Fibroblast of lung (primary cell): ENCODE measurements around the gene GPC3. TPM values are rescaled to one million over a fixed set of nuclear protein-coding genes. Genes with fewer than 3 reads are reported as not detected.

ENCODE experiments used
- DNase-seq, 2 donors: peaks; one replicate each; pipeline versions ENCODE4 v3.0.0 to v3.0.0-alpha.2; 2010; ENCODE audit warnings: low read depth in 2 of 2
- H2AFZ ChIP-seq: 2 replicates; pipeline ENCODE4 v1.5.1; 2012; ENCODE audit warnings: low read length, control low read depth, inconsistent platforms
- H3K27ac ChIP-seq: 2 replicates; pipeline ENCODE4 v1.5.1; 2011; ENCODE audit warnings: low read length, control low read depth; ENCODE audit not compliant: insufficient read depth
- H3K27me3 ChIP-seq: 2 replicates; pipeline ENCODE4 v1.5.1; 2011; ENCODE audit warnings: mild to moderate bottlenecking, low read length; ENCODE audit not compliant: control insufficient read depth, insufficient read depth
- H3K36me3 ChIP-seq: 2 replicates; pipeline ENCODE4 v1.5.1; 2011; ENCODE audit warnings: low read length; ENCODE audit not compliant: control insufficient read depth, insufficient read depth
- H3K4me1 ChIP-seq: 2 replicates; pipeline ENCODE4 v1.5.1; 2011; ENCODE audit warnings: low read length; ENCODE audit not compliant: control insufficient read depth, insufficient read depth; ENCODE audit errors: extremely low read depth
- H3K4me2 ChIP-seq: 2 replicates; pipeline ENCODE4 v1.5.1; 2011; ENCODE audit warnings: low read length, control low read depth; ENCODE audit not compliant: insufficient read depth; ENCODE audit errors: extremely low read depth
- H3K4me3 ChIP-seq, 4 experiments: fragments of 200-600 bp in 1 of 4; sonication (generic) in 1 of 4; replicated peaks in 1 of 4; 2 replicates each; pipeline ENCODE4 v1.5.1; 2011 to 2016; ENCODE audit warnings: low read length in 4 of 4, low read depth in 3 of 4, mild to moderate bottlenecking in 3 of 4, control low read depth in 2 of 4, inconsistent platforms in 1 of 4, mixed read lengths in 1 of 4; ENCODE audit not compliant: insufficient read depth in 1 of 4; ENCODE audit errors: control extremely low read depth in 1 of 4
- H3K79me2 ChIP-seq: 2 replicates; pipeline ENCODE4 v1.5.1; 2012; ENCODE audit warnings: mild to moderate bottlenecking, low read length, inconsistent platforms; ENCODE audit not compliant: control insufficient read depth, insufficient read depth
- H3K9ac ChIP-seq: 2 replicates; pipeline ENCODE4 v1.5.1; 2011; ENCODE audit warnings: mild to moderate bottlenecking, low read length, control low read depth; ENCODE audit not compliant: insufficient read depth
- H3K9me3 ChIP-seq: 2 replicates; pipeline ENCODE4 v1.5.1; 2012; ENCODE audit warnings: low read depth, low read length; ENCODE audit not compliant: control insufficient read depth, insufficient read depth
- H4K20me1 ChIP-seq: 2 replicates; pipeline ENCODE4 v1.5.1; 2011; ENCODE audit warnings: low read length; ENCODE audit not compliant: control insufficient read depth, insufficient read depth; ENCODE audit errors: extremely low read depth
- CTCF ChIP-seq, 2 donors: IDR thresholded peaks in 1 of 2; conservative IDR thresholded peaks in 1 of 2; 1 replicate in 1 of 2; 2 replicates in 1 of 2; pipeline ENCODE4 v1.5.1; 2011 to 2012; ENCODE audit warnings: low read length in 2 of 2, control low read depth in 1 of 2, inconsistent platforms in 1 of 2, low read depth in 1 of 2, mild to moderate bottlenecking in 1 of 2
- EZH2 ChIP-seq: IDR thresholded peaks from 2 replicates; pipeline ENCODE4 v1.5.1; 2012; ENCODE audit warnings: low read length, control low read depth, mild to moderate bottlenecking; ENCODE audit errors: missing control alignments
- polyA plus RNA-seq, 2 donors: library from polyadenylated mRNA; depleted of rRNA in 1 of 2; stranded (reverse) in 1 of 2; unstranded in 1 of 2; fragments of >200 nt; gene quantifications; 2 replicates each; pipeline ENCODE4 v1.2.1, GENCODE V29; 2011 to 2012; ENCODE audit warnings: missing spikeins in 1 of 2
- total RNA-seq: library from RNA; depleted of rRNA; stranded (reverse); fragments of >200 nt; gene quantifications from 2 replicates; pipeline ENCODE4 v1.2.1, GENCODE V29; 2014

Gene GPC3
- total and polyA plus RNA-seq, 2 donors (not counting 1 experiment from before 2014, with no cell fraction given) = 6.4 to 7.1 TPM

- Histone ChIP-seq H3K79me2 (no peaks in the 10 kb centered on the region), H3K4me2 (no peak overlapping the region), H3K4me1 (peaks cover 2% of the 10 kb centered on the region), H3K36me3 (no peaks in the 10 kb centered on the region), H2AFZ (no peak overlapping the region), H3K27ac (no peak overlapping the region), H3K27me3 (no peaks in the 10 kb centered on the region), H3K9me3 (no peaks in the 10 kb centered on the region), H3K4me3 (no peak overlapping the region), H4K20me1 (no peaks in the 10 kb centered on the region), H3K9ac (no peak overlapping the region)
- TF ChIP-seq EZH2 (no peak), CTCF (conservative IDR thresholded peaks at IDR 0.05 in 1 of 2, IDR thresholded peaks at IDR 0.05 in 1 of 2; ENCODE audit: low read depth in 1 of 2, low read length in 2 of 2) (no peak)
- no peak for DNase-seq
Observed at GRCh38 chrX:133812402-133812801, 173.0 kb downstream of the GPC3 start.

- no peak overlapping the region for H3K9ac ChIP-seq
- no peak for DNase-seq
- TF ChIP-seq EZH2 (no peak), CTCF (conservative IDR thresholded peaks at IDR 0.05 in 1 of 2, IDR thresholded peaks at IDR 0.05 in 1 of 2; ENCODE audit: low read depth in 1 of 2, low read length in 2 of 2) (no peak)
- H3K4me2 ChIP-seq = no peak overlapping the region
- no peak overlapping the region for H3K27ac ChIP-seq
- no peaks in the 10 kb centered on the region for H3K36me3 ChIP-seq
- H2AFZ ChIP-seq = no peak overlapping the region
- H4K20me1 ChIP-seq = no peaks in the 10 kb centered on the region
- H3K79me2 ChIP-seq = no peaks in the 10 kb centered on the region
- no peak overlapping the region for H3K4me3 ChIP-seq
- no peaks in the 10 kb centered on the region for H3K27me3 ChIP-seq
- peaks cover 2% of the 10 kb centered on the region for H3K4me1 ChIP-seq
- H3K9me3 ChIP-seq = no peaks in the 10 kb centered on the region
Observed at GRCh38 chrX:133810925-133811324, 174.5 kb downstream of the GPC3 start.

GRCh38 chrX:133804072-133804471, 181.3 kb downstream of the GPC3 start:
- DNase-seq = no peak
- Histone ChIP-seq H2AFZ (no peak overlapping the region), H3K79me2 (no peaks in the 10 kb centered on the region), H3K4me1 (no peaks in the 10 kb centered on the region), H3K4me3 (no peak overlapping the region), H3K9me3 (no peaks in the 10 kb centered on the region), H3K9ac (no peak overlapping the region), H3K4me2 (no peak overlapping the region), H4K20me1 (no peaks in the 10 kb centered on the region), H3K27ac (no peak overlapping the region), H3K27me3 (no peaks in the 10 kb centered on the region), H3K36me3 (no peaks in the 10 kb centered on the region)
- TF ChIP-seq CTCF (conservative IDR thresholded peaks at IDR 0.05 in 1 of 2, IDR thresholded peaks at IDR 0.05 in 1 of 2; ENCODE audit: low read depth in 1 of 2, low read length in 2 of 2) (no peak), EZH2 (no peak)
